ENCODE measurements around the gene SESN2.

SESN2 gene

GRCh38 chr1:28329395-28330153 is 70.3 kb downstream of the SESN2 start:
- no peak for DNase-seq (ENCODE audit: low spot score)

Measured in hepatic stellate cell (primary cell).